ENCODE measurements around the gene ERCC2. TPM values are rescaled to one million over a fixed set of nuclear protein-coding genes. Genes with fewer than 3 reads are reported as not detected.
"Not testable (repeated sequence)": the region's sequence is repeated elsewhere in the genome, so short reads cannot be mapped to it uniquely, and the experiment has no call there.

Gene ERCC2
- total RNA-seq = 17.3 and 20.6 TPM in 2 replicates
- polyA plus RNA-seq (2012) = 49.1 TPM

DNA sequence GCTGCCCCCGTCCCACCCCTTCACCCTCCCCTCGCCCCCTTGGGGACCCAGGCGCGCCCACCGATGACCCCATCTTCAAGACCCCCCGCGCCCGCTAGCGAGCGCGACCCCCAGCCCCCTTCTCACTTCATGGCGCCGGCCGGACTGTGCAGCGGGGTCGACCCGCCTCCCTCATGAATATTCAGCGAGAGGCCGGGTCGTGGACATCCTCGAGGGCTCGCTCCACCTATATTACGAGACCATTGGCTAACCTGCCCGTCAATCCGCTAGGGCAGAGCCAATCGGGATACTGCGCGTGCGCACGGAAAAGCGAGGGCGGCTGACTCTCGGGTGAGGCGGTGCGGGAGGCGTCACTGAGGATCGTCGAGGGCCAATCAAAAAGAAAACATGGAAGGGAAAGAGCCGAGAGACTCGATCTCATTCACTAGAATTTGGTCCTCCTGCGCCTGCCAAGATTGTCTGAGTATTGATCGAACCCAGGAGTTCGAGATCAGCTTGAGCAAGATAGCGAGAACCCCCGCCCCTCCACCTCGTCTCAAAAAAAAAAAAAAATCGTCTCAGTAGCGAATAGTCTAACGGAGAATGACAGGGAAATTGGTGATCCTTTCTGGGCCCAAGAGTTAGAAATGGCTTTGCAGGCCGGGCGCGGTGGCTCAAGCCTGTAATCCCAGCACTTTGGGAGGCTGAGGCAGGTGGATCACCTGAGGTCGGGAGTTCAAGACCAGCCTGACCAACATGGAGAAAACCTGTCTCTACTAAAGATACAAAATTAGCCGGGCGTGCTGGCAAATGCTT is at the start of gene ERCC2:
Gene ERCC2, minus strand, starts transcription at position 164 of the 795 bp plus-strand sequence. Its CDS starts 33 bp downstream, at position 131.
- DNase-seq (ENCODE audit: low read depth) = peak; percentile 100

DNA sequence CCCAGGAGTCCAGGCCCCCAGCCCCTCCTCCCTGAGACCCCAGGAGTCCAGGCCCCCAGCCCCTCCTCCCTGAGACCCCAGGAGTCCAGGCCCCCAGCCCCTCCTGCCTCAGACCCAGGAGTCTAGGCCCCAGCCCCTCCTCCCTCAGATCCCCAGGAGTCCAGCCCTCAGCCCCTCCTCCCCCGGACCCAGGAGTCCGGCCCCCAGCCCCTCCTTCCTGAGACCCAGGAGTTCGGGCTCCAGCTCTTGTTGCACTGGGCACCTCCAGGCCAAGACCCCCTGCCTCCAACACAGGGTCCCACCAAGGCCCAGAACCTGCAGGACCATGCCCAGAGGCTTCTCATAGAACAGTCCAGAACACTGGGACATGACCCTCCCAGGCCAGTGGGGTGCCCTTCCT is 49.5 kb upstream of the ERCC2 start:
- DNase-seq (ENCODE audit: low read depth) = no peak

DNA sequence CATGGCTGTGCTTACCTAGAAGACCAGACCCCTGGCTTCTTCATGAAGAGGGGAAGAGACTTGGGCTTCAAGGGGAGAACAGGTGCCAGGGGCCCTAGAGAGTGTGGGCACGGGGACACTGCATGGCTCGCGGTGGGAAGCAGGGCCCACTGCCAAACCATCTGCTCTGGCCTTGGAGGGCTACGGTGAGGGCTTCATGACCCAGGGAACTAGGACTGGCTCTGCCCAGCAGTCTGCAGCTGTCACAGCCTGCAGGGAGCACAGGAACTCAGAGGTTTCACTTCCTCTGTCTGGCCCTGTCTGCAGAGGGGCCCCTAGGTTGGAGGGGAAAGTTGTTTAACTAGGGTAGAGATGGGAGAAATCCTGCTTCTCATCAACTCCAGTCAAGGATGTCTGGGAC is 49.0 kb upstream of the ERCC2 start:
- peak; percentile 87 for DNase-seq (ENCODE audit: low read depth)

DNA sequence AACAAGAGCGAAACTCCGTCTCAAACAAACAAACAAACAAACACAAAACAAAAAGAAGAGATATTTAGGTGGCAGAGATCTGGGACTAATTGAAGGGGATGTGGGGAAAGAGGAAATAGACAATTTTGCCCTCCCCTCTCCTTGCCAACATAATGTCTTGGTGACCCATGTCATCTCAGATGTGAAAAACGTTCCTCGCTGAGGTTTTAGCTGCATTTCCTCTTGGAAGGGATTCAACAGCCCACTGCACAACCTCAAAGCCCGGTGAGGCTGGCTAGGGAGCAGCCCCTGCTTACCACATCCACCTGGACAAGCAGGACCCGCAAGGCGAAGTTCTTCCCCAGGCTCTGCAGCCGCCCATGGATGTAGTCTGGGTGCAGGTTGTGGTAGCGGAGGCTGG is 48.4 kb upstream of the ERCC2 start:
- DNase-seq (ENCODE audit: low read depth) = no peak

DNA sequence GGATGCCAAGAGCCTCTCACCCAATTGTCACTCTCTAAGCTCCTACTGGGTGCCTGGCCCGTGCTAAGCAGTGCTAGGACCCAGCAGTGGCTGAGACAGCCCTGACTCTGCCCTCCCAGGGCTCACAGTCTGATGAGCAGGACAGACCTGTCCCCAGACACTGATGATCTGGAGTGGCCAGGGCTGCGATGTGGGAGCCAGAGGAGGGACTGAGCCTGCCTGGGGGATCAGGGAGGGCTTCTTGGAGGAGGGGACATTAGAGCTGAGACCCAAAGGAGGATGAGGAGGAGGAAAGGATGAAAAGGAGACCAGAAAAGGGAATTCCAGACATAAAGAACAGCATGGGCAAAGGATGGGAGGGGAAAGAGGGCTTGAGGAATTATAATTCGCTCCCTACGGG is 46.8 kb upstream of the ERCC2 start:
- no peak for DNase-seq (ENCODE audit: low read depth)

DNA sequence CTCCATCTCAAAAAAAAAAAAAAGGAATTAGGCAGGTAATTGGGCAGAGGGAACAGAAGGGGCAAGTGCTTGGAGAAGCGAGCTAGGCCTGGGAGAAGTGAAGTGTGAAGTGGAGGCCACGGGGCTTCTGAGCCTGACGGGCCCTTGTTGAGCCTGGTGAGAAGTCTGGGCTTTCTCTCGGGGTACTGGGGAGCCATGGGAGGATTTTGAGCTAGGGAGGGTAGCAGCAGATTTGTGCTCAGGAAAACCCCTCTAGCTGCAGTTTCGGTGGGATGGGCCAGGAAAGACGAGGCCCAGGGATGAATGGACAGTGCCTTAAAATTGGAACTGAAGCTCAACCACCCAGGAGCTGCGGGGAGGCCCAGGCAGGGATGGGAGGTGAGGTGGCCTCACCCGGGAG is 44.1 kb upstream of the ERCC2 start:
- no peak for DNase-seq (ENCODE audit: low read depth)

DNA sequence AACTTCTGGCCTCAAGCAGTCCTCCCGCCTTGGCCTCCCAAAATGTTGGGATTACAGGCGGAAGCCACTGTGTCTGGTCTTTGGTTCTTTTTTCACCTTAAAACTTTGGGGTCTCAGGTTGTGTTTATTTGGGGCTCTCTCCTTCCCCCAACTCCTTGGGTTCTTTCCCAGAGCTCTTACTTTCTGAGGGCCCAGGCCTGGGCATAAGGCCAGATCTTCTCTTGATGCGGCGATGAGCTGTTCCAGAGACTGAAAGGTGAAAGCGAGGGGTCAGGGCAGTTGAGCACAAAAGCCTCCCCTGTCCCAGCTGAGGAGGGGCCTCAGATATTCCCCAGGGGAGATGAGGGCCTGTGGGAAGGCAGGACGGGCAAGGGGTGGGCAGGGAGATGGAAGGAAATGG is 43.1 kb upstream of the ERCC2 start:
- DNase-seq (ENCODE audit: low read depth) = no peak

DNA sequence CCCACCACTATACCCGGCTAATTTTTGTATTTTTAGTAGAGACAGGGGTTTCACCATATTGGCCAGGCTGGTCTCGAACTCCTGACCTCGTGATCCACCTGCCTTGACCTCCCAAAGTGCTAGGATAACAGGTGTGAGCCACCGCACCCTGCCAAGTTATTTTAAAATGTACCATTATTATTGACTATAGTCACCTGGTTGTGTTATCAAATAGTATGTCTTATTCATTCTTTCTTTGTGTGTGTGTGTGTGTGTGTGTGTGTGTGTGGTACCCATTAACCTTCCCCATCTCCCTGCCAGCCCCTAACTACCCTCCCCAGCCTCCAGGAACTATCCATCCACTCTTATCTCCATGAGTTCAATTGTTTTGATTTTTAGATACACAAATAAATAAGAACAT is 40.0 kb upstream of the ERCC2 start:
- not testable (repeated sequence) for DNase-seq (ENCODE audit: low read depth)

DNA sequence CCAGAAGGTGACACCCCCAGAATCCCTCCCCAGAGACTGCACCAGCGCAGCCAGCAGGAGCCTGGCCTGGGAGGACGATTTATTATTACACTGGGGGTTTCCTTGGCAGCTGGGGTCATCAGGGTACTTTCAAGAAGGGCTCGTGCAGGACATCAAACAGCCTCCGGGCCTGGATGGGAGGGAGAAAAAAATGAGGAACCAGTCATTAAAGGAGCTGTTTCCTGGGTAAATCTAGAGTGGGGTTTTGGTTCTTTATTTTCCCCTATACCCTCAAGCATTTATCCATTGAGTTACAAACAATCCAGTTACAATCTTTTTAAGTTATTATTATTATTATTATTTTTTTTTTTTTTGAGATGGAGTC is 39.2 kb upstream of the ERCC2 start:
- DNase-seq (ENCODE audit: low read depth) = no peak

DNA sequence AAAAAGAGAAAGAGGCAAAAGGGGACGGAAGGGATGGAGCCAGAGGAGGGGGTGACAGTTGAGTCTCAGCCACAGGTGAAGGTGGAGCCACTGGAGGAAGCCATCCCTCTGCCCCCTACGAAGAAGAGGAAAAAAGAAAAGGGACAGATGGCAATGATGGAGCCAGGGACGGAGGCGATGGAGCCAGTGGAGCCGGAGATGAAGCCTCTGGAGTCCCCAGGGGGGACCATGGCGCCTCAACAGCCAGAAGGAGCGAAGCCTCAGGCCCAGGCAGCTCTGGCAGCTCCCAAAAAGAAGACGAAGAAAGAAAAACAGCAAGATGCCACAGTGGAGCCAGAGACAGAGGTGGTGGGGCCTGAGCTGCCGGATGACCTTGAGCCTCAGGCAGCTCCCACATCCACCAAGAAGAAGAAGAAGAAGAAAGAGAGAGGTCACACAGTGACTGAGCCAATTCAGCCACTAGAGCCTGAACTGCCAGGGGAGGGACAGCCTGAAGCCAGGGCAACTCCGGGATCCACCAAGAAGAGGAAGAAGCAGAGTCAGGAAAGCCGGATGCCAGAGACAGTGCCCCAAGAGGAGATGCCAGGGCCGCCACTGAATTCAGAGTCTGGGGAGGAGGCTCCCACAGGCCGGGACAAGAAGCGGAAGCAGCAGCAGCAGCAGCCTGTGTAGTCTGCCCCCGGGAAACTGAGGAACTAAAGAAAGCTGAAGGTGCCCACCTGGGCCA is 38.6 kb upstream of the ERCC2 start:
- no peak for DNase-seq (ENCODE audit: low read depth)

DNA sequence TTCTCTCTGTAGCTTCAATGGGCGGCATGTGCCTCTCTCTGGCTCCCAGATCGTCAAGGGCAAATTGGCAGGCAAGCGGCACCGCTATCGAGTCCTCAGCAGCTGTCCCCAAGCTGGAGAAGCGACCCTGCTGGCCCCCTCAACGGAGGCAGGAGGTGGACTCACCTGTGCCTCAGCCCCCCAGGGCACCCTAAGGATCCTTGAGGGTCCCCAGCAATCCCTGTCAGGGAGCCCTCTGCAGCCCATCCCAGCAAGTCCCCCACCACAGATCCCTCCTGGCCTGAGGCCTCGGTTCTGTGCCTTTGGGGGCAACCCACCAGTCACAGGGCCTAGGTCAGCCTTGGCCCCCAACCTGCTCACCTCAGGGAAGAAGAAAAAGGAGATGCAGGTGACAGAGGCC is 37.7 kb upstream of the ERCC2 start:
- no peak for DNase-seq (ENCODE audit: low read depth)

DNA sequence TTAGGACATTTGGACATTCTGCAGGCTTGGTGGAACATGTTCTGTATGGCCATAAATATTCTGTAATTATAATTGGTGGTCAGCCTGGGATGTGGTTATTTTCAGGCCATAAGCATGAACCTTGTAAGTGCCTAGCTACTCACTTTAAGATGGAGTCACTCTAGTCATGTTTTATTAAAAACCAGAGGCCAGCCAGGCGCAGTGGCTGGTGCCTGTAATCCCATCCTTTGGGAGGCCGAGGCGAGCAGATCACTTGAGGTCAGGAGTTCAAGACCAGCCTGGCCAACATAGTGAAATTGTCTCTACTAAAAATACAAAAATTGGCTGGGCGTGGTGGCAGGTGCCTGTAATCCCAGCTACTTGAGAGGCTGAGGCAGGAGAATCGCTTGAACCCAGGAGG is 37.2 kb upstream of the ERCC2 start:
- not testable (repeated sequence) for DNase-seq (ENCODE audit: low read depth)

DNA sequence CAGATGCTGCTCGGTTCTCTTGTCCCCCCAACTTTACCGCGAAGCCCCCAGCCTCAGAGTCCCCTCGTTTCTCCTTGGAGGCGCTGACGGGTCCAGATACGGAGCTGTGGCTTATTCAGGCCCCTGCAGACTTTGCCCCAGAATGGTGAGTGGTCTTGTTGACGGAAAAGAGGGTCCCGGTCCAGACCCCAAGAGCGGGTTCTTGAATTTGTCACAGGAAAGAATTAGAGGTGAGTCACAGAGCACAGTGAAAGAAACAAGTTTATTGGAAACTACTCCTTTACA is 36.7 kb upstream of the ERCC2 start:
- DNase-seq (ENCODE audit: low read depth) = no peak

DNA sequence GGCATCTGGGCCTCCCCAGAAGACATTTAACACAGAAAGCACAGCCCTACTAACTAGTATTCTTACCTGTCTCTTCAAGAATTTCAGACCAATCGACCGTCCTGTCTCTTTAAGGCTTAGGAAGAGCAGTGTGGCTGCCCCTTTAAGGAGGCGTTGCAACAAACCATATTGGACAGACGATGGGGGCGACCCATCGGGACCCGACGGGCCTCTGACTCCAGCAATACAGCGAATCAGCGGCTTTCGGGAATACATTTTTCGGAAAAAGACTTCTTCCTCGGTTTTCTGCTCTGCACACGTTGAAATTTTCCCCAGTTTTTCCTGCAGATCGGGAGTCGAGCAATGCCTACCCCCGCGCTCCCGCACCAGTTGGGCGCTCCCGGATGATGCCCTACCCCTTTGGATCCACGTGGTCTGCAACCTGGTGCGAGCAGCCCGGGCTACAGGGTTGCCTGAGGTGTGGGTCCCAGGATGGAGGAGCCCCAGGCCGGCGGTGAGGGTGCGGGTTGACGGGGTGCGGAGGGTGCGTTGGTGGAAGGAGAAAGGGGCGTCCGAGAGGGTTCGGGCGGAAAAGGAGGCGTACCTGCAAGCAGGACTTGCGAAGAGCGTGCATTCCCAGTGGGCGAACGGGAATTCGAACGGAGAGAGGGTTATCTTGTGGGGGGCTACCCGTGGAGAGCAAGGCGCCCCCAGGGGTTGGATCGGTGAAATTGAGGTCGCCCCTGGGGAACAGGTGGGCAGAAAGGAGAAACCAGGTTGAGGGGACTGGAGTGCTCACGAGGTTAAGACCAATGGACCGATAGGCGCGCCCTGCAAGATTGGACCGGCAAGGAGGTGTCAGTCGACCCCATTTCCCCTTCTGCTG is 36.1 kb upstream of the ERCC2 start, which contains the start of gene POLR1G:
Gene POLR1G, plus strand, starts transcription at position 419 of the 865 bp plus-strand sequence. Its CDS starts 53 bp downstream, at position 472.
- peak; percentile 90 for DNase-seq (ENCODE audit: low read depth)

DNA sequence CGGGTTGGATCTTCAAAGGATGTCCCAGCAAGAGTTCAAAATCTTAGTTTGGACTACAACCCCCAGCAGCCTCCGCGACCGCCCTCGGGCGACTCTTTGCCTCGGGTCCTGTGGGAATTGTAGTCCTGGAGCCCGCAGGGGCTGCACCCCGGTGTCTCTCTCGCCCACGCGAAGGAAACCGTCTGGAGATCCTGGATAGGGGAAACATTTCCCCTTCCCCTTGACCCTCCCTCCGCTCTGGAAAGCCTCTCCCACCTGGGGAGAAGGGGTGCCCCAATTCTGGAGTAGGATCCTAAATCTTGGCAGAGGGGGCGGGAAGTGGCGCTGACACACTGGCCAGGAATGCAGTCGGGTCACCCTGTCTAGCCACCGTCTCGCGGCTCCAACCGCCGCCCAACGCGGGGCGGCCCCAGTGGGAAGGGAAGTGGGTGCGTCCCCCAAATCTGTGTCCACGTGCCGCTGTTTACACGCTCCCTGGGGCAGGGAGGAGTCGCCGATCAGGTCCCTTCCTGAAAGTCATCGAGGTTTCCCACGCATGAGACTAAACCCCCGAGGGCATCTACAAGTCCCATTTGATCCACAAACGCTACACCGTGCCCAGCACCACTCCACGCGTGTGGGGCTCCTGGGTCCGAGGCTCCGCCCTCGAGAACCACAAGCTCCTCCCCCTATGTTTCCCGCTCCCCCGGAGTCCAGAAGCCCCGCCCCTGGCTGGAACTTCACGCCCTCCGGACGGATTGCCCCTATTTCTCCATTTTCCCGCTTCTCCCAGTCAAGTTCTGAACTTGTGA is 35.3 kb upstream of the ERCC2 start:
- peak; percentile 86 for DNase-seq (ENCODE audit: low read depth)

DNA sequence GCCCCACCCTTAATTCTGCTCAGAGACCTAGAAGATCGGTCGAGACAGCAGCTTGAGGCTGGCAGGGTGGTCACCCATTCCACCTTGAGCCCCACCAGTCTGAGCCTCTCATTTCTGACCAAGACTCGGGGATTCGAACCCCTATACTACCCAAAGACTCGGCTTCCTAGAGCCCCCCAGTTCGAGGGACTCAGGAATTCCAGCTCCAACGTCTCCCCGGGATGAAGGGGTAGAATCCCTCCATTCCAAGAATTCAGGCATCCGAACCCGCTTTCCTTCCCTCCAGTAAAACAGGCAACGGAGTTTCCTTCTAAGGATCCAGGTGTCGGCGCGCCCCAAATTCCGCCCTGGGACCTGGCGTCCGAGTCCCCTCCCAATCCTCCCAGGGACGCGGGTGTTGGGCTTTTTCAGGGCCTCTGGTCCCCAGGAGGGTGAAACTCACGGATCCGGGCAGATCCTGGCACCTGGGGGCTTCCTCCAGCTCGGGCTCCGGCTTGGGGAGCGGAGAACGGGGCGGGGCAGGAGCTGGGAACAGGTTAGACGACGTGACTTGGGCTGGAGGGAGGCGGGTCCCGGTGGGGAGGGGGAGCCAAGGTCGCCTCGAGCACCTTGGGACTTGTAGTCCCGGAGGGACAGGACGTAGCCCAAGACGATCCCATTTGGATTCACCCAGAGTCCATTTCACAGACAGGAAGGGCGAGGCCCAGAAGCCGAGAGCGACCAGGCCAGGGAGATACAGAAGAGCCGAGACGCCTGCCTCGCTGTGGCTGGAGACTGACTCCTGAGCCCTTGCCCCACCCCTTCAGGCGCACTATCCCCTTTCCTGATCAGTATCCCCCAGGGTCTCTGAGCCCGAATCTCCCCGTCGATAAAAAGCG is 34.4 kb upstream of the ERCC2 start, which contains the start of gene PPP1R13L:
Gene PPP1R13L, minus strand, starts transcription at position 513 of the 878 bp plus-strand sequence. CDS start 6,751 bp downstream, outside the sequence.
- no peak for DNase-seq (ENCODE audit: low read depth)

DNA sequence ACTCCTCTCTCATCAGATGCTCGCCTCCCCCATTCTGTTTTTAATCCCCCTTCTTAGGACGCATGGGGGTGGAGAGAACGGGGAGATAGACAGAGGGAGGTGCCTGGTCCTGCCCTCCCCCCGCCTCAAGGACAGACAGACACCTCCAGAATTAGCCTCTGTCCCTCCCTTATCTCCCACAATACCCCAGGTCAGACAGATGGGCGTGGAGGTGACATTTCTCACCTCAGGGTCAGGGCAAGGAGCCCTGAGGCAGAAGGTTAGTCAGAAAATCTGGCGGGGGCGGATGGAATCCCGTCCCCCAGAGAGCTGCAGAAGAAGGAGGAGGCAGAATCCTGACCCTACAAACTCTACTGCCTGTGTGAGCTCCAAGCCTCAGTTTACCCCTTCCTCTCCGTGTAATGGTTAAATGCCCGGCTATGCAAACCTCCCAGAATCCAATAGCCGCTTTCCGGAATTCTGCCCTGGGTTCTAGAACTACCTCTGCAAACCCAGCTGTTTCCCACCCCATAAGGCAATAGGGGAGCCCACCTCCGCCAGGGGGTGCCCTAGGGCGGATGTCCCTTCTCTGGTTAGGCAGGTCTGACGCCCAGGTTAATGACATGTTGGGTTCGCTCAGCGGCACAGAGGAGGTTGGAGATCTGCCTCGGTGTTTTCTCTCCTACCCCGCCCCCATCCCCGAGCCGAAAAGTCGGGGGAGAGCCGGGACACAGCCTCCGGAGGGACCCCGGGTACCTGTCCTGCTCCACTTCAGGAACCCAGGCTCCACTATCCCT is 33.6 kb upstream of the ERCC2 start:
- no peak for DNase-seq (ENCODE audit: low read depth)

DNA sequence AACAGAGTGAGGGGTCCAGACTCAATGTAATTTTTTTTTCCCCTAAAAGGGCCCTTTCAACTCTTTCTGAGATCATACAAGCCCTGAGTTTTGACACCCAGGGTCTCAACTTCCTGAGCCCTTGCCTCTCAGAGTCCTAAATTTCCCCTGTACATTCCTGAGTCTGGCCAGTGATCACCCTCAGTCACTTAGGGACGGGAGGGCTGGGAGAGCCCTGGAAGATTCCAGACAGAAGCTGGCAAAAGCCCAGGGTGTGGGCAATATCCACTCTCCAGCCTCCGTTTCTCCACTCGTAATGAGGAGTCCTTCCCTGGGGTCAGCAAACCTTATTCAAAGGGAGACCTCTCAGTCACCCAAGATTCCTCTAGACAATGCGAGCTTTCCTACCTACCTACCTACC is 32.9 kb upstream of the ERCC2 start:
- no peak for DNase-seq (ENCODE audit: low read depth)

All from myocyte (in vitro differentiated cells).